Neuron (in vitro differentiated cells): ENCODE data around the gene ARHGAP23.

ENCODE experiments used
- H2AFZ ChIP-seq: one replicate; pipeline ENCODE4 v1.6.1; 2013; ENCODE audit warnings: low read depth, mild to moderate bottlenecking, inconsistent platforms, low read length, moderate library complexity
- H3K27me3 ChIP-seq: one replicate; pipeline ENCODE4 v1.6.1; 2013; ENCODE audit warnings: low read length; ENCODE audit not compliant: insufficient read depth
- H3K36me3 ChIP-seq: one replicate; pipeline ENCODE4 v1.6.1; 2013; ENCODE audit warnings: low read length; ENCODE audit not compliant: insufficient read depth
- H3K4me1 ChIP-seq: one replicate; pipeline ENCODE4 v1.6.1; 2013; ENCODE audit warnings: low read length; ENCODE audit not compliant: insufficient read depth
- H3K4me3 ChIP-seq: 2 replicates; pipeline ENCODE4 v1.5.1; 2013; ENCODE audit warnings: mild to moderate bottlenecking, low read length, moderate library complexity
- H3K9me3 ChIP-seq: one replicate; pipeline ENCODE4 v1.6.1; 2013; ENCODE audit warnings: low read length

The ARHGAP23 gene

GRCh38 chr17:38454532-38454931, 26.3 kb downstream of the ARHGAP23 start:
- H2AFZ ChIP-seq: no peak overlapping the region

DNA sequence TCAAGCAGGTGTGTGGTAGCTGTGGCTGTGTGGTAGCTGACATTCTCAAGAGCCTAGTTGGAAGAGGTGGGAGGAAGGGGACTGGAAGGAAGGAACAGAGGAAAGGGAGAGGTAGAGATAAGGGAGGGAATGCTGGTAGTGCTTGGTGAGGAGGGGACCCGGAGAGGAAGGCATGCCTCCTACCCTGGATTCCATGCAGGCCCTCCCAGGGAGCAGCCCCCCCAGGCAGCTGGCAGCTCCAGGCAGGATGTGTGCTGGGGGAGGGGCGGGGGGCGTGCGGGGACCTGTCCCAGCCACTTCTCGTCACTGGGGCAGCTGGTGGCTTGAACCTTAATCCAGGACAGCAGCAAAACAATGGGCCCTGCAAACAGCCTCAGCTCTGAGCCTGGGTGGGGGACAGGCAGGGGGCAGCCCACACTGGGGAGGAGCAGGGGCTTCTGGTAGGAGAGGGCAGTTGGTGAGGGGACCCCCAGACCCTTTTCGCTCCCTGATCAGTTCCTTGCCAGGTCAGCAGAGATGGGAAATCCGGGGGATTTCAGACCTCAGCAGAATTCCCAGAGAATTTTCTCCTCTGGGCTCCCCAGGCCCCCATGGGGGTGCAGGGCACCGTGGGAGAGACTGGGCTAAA, 27.1 kb downstream of the ARHGAP23 start:
- Histone ChIP-seq H3K4me3 (no peak overlapping the region), H3K27me3 (no peaks in the 10 kb centered on the region), H3K4me1 (peaks cover 58% of the 10 kb centered on the region), H2AFZ (no peak overlapping the region), H3K36me3 (no peaks in the 10 kb centered on the region), H3K9me3 (no peaks in the 10 kb centered on the region)

More at GRCh38 chr17:38454532-38454931, 26.3 kb downstream of the ARHGAP23 start:
- peaks cover 51% of the 10 kb centered on the region for H3K4me1 ChIP-seq
- H3K9me3 ChIP-seq: no peaks in the 10 kb centered on the region
- no peaks in the 10 kb centered on the region for H3K27me3 ChIP-seq
- H3K36me3 ChIP-seq: no peaks in the 10 kb centered on the region
- no peak overlapping the region for H3K4me3 ChIP-seq

DNA sequence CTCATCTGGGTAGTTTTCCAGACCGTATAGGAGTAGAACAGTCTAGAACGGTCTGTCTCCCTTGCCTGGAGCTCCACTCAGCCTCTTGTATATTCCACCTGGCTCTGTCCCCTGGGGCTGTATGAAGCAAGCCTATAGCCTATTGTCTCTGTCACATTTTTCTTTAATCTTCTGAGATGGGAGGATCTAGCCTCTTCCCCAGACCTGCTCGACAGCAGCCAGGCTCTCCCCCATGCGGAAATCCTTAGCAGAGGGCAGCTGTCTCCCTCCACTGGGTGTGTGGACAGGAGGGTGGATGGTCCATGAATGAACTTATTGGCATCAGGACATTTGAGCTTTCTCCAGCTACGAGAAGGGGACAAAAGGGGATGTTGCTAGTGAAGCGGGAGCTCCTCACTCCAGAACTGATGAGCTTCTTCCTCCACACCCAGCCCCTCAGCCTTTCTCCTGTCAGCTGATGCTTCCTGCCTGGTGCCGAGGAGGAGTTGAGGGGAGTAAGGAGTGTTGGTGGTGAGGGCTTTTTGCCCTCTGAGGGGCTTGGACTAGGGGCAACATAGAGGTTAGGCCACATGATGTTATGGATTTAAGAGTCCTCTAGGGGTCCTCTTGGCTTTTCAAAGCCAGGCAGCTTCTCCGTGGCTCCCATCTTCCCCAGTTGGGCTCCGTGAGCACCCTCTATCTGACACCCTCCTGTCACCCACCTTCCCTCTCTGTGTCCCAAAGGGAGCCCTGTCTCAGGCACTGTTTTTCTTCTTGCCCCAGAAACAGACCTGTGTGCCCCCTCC, 28.0 kb downstream of the ARHGAP23 start:
- Histone ChIP-seq H2AFZ (no peak overlapping the region), H3K9me3 (no peaks in the 10 kb centered on the region), H3K4me3 (no peak overlapping the region), H3K4me1 (peaks cover 52% of the 10 kb centered on the region), H3K27me3 (no peaks in the 10 kb centered on the region), H3K36me3 (no peaks in the 10 kb centered on the region)

DNA sequence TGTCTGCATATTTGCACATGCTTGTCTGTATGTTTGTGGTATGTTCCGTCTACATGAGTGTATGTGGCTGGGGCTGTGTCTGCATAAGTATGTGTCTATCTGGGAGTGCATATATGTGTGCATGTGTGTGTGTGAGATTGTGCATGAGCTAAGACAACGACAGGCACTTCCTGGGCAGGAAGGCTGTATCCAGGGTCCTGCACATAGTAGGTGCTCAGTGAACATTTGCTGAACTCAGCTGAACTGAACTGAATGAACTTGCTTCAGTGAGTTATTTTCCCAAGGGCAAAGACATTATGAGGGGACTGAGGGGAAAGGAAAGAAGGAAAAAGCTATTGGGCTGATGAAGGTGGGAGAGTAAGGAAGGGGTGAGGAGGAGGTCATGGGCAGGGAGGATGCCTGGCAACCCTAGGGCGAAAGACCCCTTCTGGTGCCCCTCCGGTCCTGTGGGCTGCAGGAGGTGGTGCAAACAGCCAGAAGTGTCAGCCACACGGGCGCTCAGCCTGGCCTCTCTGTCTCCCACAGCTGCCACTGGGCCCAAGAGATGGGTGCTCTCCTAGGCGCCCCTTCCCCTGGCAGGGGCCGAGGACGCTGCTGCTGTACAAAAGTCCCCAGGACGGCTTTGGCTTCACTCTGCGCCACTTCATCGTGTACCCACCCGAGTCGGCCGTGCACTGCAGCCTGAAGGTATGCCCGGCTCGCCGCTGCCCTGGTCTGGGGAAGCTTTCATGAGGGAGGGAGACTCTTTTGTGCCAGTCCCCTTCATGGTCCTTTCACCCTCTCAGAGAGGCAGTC, 29.5 kb downstream of the ARHGAP23 start:
- no peaks in the 10 kb centered on the region for H3K9me3 ChIP-seq
- H3K4me1 ChIP-seq: peaks cover 42% of the 10 kb centered on the region
- H3K36me3 ChIP-seq: no peaks in the 10 kb centered on the region
- H2AFZ ChIP-seq: no peak overlapping the region
- no peaks in the 10 kb centered on the region for H3K27me3 ChIP-seq
- H3K4me3 ChIP-seq: no peak overlapping the region

GRCh38 chr17:38458521-38458920, 30.3 kb downstream of the ARHGAP23 start:
- H2AFZ ChIP-seq: no peak overlapping the region
- H3K4me3 ChIP-seq: no peak overlapping the region
- no peaks in the 10 kb centered on the region for H3K36me3 ChIP-seq
- H3K4me1 ChIP-seq: peaks cover 42% of the 10 kb centered on the region
- H3K9me3 ChIP-seq: no peaks in the 10 kb centered on the region
- H3K27me3 ChIP-seq: no peaks in the 10 kb centered on the region

GRCh38 chr17:38459567-38459966, 31.3 kb downstream of the ARHGAP23 start:
- Histone ChIP-seq H3K4me1 (peaks cover 47% of the 10 kb centered on the region), H3K4me3 (no peak overlapping the region), H3K27me3 (no peaks in the 10 kb centered on the region), H2AFZ (no peak overlapping the region), H3K36me3 (no peaks in the 10 kb centered on the region), H3K9me3 (no peaks in the 10 kb centered on the region)

- Histone ChIP-seq H3K36me3 (no peaks in the 10 kb centered on the region), H3K27me3 (no peaks in the 10 kb centered on the region), H3K9me3 (no peaks in the 10 kb centered on the region), H2AFZ (no peak overlapping the region), H3K4me3 (no peak overlapping the region), H3K4me1 (peaks cover 45% of the 10 kb centered on the region)
These were observed 31.9 kb downstream of the ARHGAP23 start for GRCh38 chr17:38460082-38460715.

DNA sequence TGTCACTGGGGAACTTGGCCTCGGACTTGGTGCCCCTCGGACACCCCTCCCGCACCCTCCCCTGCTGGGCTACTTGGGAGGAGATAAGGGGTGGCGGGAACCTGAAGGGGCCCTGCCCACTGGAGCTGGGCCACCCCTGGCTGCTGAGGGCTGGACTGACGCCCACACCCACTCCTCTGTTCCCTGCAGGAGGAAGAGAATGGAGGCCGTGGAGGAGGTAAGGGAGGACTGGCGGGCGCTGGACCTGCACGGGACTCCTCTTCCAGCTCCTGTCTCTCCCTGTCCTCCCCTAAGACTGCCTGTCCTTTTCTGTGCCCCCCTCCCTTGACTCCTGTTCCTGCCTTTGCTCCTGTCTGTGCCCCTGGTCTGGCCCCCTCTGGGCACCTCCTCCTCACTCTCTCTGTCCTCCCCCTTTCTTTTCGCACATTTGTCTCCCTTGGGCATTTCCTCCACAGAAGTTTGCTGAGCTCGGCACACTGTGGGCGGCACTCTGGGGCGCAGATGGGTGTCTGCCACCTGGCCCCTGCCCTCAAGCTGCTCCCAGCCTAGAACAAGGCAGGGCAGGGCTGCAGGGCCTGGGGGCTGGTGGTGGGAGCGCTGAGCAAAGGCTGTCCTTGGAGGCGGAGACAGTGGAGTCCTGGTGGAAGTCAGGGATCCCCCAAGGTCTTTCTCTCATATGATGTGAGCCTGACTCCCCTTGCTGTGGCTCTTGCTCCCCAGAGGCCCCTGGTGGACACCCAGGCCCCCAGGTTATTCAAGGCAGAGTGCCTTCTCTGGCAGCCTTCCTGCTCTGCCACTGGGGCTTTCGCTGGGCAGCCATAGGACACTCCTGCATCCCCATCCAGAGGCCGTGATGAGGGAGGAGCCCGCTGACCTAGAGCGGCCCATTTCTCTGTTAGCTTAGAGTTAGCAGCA, 32.7 kb downstream of the ARHGAP23 start:
- H2AFZ ChIP-seq: no peak overlapping the region
- H3K4me3 ChIP-seq: no peak overlapping the region
- no peaks in the 10 kb centered on the region for H3K36me3 ChIP-seq
- H3K27me3 ChIP-seq: no peaks in the 10 kb centered on the region
- H3K9me3 ChIP-seq: no peaks in the 10 kb centered on the region
- H3K4me1 ChIP-seq: peaks cover 45% of the 10 kb centered on the region

DNA sequence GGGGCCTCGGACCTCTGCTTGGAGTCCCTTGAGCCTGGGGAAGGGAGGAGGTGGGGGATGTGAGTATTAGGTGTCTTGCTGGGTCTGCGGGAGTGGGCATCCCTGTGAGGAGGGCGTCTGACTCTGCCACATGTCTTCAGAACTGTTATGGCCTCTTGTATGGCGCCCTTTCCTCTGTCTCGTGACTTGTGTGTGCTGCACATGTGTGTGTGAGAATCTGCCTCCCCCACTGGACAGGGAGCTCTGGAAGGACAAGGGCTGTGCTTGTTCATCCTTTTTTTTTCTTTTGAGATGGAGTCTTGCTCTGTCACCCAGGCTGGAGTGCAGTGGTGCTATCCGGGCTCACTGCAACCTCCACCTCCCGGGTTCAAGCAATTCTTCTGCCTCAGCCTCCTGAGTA, 33.4 kb downstream of the ARHGAP23 start:
- Histone ChIP-seq H3K27me3 (no peaks in the 10 kb centered on the region), H3K4me3 (no peak overlapping the region), H3K9me3 (no peaks in the 10 kb centered on the region), H3K36me3 (no peaks in the 10 kb centered on the region), H2AFZ (no peak overlapping the region), H3K4me1 (peaks cover 40% of the 10 kb centered on the region)

DNA sequence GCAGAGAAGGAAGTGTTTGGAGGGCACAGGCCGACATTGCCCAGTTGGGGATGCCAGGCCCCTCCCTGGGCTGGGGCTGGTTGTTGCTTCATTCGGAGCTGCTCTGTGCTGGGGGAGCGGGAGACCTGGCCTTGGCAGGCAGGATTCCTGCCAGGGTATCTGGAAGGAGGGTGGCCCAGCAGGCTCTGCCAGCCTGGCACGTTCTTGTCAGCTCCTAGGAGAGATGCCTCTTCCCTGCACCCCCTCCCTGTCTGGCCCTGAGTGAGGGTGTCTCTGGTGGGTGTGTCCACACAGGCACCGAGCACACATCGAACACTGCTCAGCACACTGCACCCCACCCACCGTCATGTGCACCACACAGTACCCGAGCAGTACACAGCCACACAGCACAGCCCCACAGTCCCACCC, 35.2 kb downstream of the ARHGAP23 start:
- Histone ChIP-seq H3K4me3 (no peak overlapping the region), H3K36me3 (peaks cover 3% of the 10 kb centered on the region), H3K9me3 (no peaks in the 10 kb centered on the region), H3K27me3 (no peaks in the 10 kb centered on the region), H2AFZ (no peak overlapping the region), H3K4me1 (peaks cover 37% of the 10 kb centered on the region)

- Histone ChIP-seq H3K36me3 (peaks cover 6% of the 10 kb centered on the region), H3K27me3 (no peaks in the 10 kb centered on the region), H3K4me1 (peaks cover 29% of the 10 kb centered on the region), H3K4me3 (peak overlapping the region; percentile 53), H3K9me3 (no peaks in the 10 kb centered on the region), H2AFZ (peak overlapping the region; percentile 29)
These were observed 36.0 kb downstream of the ARHGAP23 start for GRCh38 chr17:38464251-38464722.
